ENCODE results near the gene TUBA4A.
"Not testable (repeated sequence)": the region's sequence is repeated elsewhere in the genome, so short reads cannot be mapped to it uniquely, and the experiment has no call there.

The TUBA4A gene

GRCh38 chr2:219291394-219291793 lies 37.7 kb upstream of the TUBA4A start:
- DNase-seq (ENCODE audit: low read depth) = no peak
- H3K4me3 ChIP-seq (ENCODE audit: low read depth, low read length) = no peak overlapping the region
- TF ChIP-seq, protein P1, sequence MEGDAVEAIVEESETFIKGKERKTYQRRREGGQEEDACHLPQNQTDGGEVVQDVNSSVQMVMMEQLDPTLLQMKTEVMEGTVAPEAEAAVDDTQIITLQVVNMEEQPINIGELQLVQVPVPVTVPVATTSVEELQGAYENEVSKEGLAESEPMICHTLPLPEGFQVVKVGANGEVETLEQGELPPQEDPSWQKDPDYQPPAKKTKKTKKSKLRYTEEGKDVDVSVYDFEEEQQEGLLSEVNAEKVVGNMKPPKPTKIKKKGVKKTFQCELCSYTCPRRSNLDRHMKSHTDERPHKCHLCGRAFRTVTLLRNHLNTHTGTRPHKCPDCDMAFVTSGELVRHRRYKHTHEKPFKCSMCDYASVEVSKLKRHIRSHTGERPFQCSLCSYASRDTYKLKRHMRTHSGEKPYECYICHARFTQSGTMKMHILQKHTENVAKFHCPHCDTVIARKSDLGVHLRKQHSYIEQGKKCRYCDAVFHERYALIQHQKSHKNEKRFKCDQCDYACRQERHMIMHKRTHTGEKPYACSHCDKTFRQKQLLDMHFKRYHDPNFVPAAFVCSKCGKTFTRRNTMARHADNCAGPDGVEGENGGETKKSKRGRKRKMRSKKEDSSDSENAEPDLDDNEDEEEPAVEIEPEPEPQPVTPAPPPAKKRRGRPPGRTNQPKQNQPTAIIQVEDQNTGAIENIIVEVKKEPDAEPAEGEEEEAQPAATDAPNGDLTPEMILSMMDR (IDR thresholded peaks at IDR 0.05; ENCODE audit: control insufficient read depth, extremely low read depth, insufficient read depth) = no peak

GRCh38 chr2:219290381-219291171 lies 36.9 kb upstream of the TUBA4A start:
- no peak for DNase-seq (ENCODE audit: low read depth)
- no peak overlapping the region for H3K4me3 ChIP-seq (ENCODE audit: low read depth, low read length)
- TF ChIP-seq, protein P1 (IDR thresholded peaks at IDR 0.05; ENCODE audit: control insufficient read depth, extremely low read depth, insufficient read depth) = no peak

DNA sequence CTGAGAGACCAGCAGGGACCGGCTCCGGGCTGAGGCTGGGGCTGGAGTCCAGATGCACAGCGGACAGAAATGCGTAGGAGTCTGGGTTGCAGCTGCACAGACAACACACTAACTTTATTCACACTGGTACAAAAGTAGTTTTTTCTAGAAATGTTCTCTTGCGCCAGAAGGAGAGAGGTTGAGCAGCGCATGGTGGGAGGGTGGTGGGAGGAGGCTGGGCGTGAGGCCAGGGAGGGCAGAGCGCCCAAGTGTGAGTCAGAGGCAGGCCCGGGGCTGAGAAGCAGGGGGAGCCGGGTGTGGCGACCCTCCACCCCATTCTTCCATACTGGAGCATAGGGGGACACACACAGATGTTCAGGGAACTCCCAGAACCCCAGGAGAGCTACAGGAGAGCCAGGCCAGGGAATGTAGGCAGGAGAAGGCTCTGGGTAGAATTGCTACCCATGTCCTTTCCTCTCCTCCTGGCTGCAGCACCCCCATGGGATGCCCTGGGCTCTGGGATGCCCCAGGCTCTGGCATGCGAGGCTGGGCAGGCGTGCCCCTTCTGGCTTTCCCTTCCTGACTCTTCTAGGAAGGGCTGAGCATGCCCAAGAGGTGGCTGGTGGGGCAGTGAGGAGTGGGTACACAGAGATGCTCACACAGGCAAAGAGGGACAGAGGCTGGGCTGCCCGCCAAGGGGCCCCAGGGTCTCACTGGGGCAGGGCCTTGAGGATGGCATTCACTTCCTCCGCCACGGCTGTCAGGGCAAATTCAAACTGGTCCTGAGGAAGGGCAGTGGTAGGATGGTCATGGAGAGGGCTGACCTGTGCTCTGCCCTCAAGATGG lies 36.0 kb upstream of the TUBA4A start:
- no peak for DNase-seq (ENCODE audit: low read depth)

DNA sequence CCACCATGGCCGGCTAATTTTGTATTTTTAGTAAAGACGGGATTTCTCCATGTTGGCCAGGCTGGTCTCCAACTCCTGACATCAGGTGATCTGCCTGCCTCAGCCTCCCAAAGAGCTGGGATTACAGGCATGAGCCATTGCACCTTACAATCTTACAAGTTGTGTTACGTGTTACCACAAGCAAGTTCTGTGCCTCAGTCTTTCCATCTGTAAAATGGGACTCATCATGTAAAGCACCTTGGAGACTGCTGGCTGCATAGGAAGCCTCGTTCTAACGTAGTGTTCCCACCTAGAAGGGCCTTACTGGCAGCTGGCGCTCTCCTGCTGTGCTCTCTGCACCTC lies 35.4 kb upstream of the TUBA4A start:
- TF ChIP-seq, protein P1 (IDR thresholded peaks at IDR 0.05; ENCODE audit: control insufficient read depth, extremely low read depth, insufficient read depth) = no peak
- no peak for DNase-seq (ENCODE audit: low read depth)
- H3K4me3 ChIP-seq (ENCODE audit: low read depth, low read length) = no peak overlapping the region

More for the DNA sequence above, 36.0 kb upstream of the TUBA4A start:
- TF ChIP-seq, protein P1 (IDR thresholded peaks at IDR 0.05; ENCODE audit: control insufficient read depth, extremely low read depth, insufficient read depth) = no peak
- H3K4me3 ChIP-seq (ENCODE audit: low read depth, low read length) = no peak overlapping the region

GRCh38 chr2:219287580-219288265 lies 34.0 kb upstream of the TUBA4A start:
- no peak for DNase-seq (ENCODE audit: low read depth)
- TF ChIP-seq, protein P1 (IDR thresholded peaks at IDR 0.05; ENCODE audit: control insufficient read depth, extremely low read depth, insufficient read depth) = no peak
- no peak overlapping the region for H3K4me3 ChIP-seq (ENCODE audit: low read depth, low read length)

DNA sequence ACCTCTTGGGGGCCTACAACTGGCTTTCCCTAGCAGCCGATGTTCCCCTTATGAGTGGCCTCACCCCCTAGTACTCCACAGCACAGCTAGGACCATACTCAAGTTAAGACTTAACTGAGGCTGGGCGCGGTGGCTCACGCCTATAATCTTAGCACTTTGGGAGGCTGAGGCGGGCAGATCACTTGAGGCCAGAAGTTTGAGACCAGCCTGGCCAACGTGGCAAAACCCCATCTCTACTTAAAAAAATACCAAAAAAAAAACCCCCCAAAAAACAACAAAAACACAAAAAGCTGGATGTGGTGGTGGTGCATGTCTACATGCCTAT lies 33.4 kb upstream of the TUBA4A start:
- not testable (repeated sequence) for DNase-seq (ENCODE audit: low read depth); H3K4me3 ChIP-seq (ENCODE audit: low read depth, low read length)

DNA sequence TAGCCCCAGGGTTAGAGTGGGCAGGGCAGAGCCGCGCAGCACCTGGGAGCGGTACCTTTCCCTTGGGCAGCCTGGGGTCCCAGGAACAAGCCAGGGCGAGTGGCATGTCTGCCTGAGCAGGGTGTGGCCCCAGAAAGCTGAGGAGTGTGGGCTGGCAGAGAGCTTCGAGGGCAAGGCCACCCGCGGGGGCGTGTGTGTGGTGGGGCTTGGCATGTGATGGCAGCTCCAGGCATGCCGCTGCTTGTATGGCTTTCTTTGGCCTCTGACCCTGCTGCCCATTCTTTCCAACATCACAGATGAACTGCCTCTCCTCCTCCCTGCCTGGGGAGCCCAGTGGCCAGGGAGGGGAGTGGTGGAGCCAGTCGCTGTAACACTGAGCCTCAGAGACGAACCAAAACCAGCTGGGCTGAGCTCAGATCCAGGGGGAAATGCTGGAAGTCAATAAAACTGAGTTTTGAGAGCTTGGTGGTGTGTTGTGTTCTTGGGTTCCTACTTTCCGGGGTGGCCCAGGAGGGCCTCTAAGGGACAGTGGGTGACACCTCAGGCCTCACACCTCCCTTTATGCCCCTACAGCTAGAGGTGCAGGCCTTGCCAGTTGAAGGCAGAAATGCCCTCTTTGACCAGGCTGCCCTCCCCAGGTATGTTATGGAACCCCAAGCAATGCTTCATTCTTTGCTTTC lies 32.9 kb upstream of the TUBA4A start:
- TF ChIP-seq, protein P1 (IDR thresholded peaks at IDR 0.05; ENCODE audit: control insufficient read depth, extremely low read depth, insufficient read depth) = no peak
- no peak for DNase-seq (ENCODE audit: low read depth)
- no peak overlapping the region for H3K4me3 ChIP-seq (ENCODE audit: low read depth, low read length)
